RWPE2 (cell line): ENCODE measurements around the gene NFAM1.

Experiments used
- ATAC-seq: fragments of 200-7000 bp; cut with Tn5 transposase; 3 replicates; pipeline ENCODE4 v1.9.1; 2021; ENCODE audit warnings: low read depth
- DNase-seq: peaks from one replicate; pipeline ENCODE4 v3.0.0-alpha.2; 2020; ENCODE audit warnings: low spot score
- H3K27ac ChIP-seq: fragments of 450-650 bp; 2 replicates; pipeline ENCODE4 v1.5.1; 2017; ENCODE audit warnings: mild to moderate bottlenecking; ENCODE audit not compliant: poor library complexity, severe bottlenecking
- H3K27me3 ChIP-seq: fragments of 250-450 bp; sonication (Bioruptor Pico); 2 replicates; pipeline ENCODE4 v1.5.1; 2021; ENCODE audit warnings: mild to moderate bottlenecking, moderate library complexity; ENCODE audit not compliant: insufficient read depth, poor library complexity, severe bottlenecking
- H3K36me3 ChIP-seq: fragments of 250-450 bp; sonication (Bioruptor Pico); 2 replicates; pipeline ENCODE4 v1.5.1; 2020; ENCODE audit warnings: low read depth, mild to moderate bottlenecking, moderate library complexity
- H3K4me1 ChIP-seq: fragments of 250-450 bp; sonication (Bioruptor Pico); 2 replicates; pipeline ENCODE4 v1.5.1; 2021; ENCODE audit warnings: mild to moderate bottlenecking, moderate library complexity; ENCODE audit not compliant: insufficient read depth, poor library complexity, severe bottlenecking
- H3K4me3 ChIP-seq: fragments of 250-450 bp; sonication (Bioruptor Pico); 2 replicates; pipeline ENCODE4 v1.5.1; 2021; ENCODE audit warnings: mild to moderate bottlenecking, moderate library complexity; ENCODE audit not compliant: severe bottlenecking
- H3K9me3 ChIP-seq: fragments of 250-450 bp; sonication (Bioruptor Pico); 2 replicates; pipeline ENCODE4 v1.5.1; 2021; ENCODE audit warnings: mild to moderate bottlenecking, moderate library complexity; ENCODE audit not compliant: severe bottlenecking
- CTCF ChIP-seq: fragments of 450-650 bp; IDR thresholded peaks from one replicate; pipeline ENCODE4 v1.5.1; 2017; ENCODE audit warnings: mild to moderate bottlenecking, moderate library complexity; ENCODE audit not compliant: poor library complexity, severe bottlenecking

The NFAM1 gene

GRCh38 chr22:42346722-42347121 lies 85.5 kb downstream of the NFAM1 start:
- no peaks in the 10 kb centered on the region for H3K9me3 ChIP-seq
- H3K36me3 ChIP-seq = no peaks in the 10 kb centered on the region
- H3K27me3 ChIP-seq = no peaks in the 10 kb centered on the region
- DNase-seq (no peak), ATAC-seq (no peak)
- H3K27ac ChIP-seq = no peak overlapping the region
- H3K4me1 ChIP-seq = no peaks in the 10 kb centered on the region
- H3K4me3 ChIP-seq = no peak overlapping the region
- no peak for TF ChIP-seq CTCF

GRCh38 chr22:42345458-42345857 lies 86.7 kb downstream of the NFAM1 start:
- ATAC-seq (no peak), DNase-seq (no peak)
- TF ChIP-seq CTCF = no peak
- Histone ChIP-seq H3K27me3 (no peaks in the 10 kb centered on the region), H3K9me3 (no peaks in the 10 kb centered on the region), H3K27ac (no peak overlapping the region), H3K4me3 (no peak overlapping the region), H3K36me3 (no peaks in the 10 kb centered on the region), H3K4me1 (no peaks in the 10 kb centered on the region)

- Histone ChIP-seq H3K27ac (no peak overlapping the region), H3K4me3 (no peak overlapping the region), H3K27me3 (no peaks in the 10 kb centered on the region), H3K9me3 (no peaks in the 10 kb centered on the region), H3K4me1 (no peaks in the 10 kb centered on the region), H3K36me3 (no peaks in the 10 kb centered on the region)
- TF ChIP-seq CTCF = no peak
- ATAC-seq = no peak
- no peak for DNase-seq
These were observed 87.8 kb downstream of the NFAM1 start for GRCh38 chr22:42344361-42344905.

GRCh38 chr22:42343531-42344081 lies 88.6 kb downstream of the NFAM1 start:
- no peak for TF ChIP-seq CTCF
- DNase-seq (no peak), ATAC-seq (peak; percentile 18; the same call in 1 of the 3 replicates)
- peak overlapping the region; percentile 18 for H3K4me3 ChIP-seq
- no peaks in the 10 kb centered on the region for H3K27me3 ChIP-seq
- H3K36me3 ChIP-seq = no peaks in the 10 kb centered on the region
- H3K9me3 ChIP-seq = no peaks in the 10 kb centered on the region
- no peak overlapping the region for H3K27ac ChIP-seq
- no peaks in the 10 kb centered on the region for H3K4me1 ChIP-seq

GRCh38 chr22:42343121-42343454 lies 89.1 kb downstream of the NFAM1 start:
- H3K27me3 ChIP-seq = no peaks in the 10 kb centered on the region

More at GRCh38 chr22:42343121-42343454, 89.1 kb downstream of the NFAM1 start:
- Histone ChIP-seq H3K4me1 (no peaks in the 10 kb centered on the region), H3K4me3 (peak overlapping the region; percentile 18), H3K9me3 (no peaks in the 10 kb centered on the region), H3K36me3 (no peaks in the 10 kb centered on the region), H3K27ac (no peak overlapping the region)
- TF ChIP-seq CTCF = no peak
- no peak for DNase-seq
- ATAC-seq = no peak
